HG03442 (cell line): ENCODE data around the gene CA7.

Experiments
- ATAC-seq: cut with Tn5 transposase; IDR thresholded peaks from one replicate; pipeline ENCODE4 v1.9.1; 2021; ENCODE audit warnings: mild to moderate bottlenecking, moderate library complexity; ENCODE audit not compliant: unreplicated experiment

Gene CA7

DNA sequence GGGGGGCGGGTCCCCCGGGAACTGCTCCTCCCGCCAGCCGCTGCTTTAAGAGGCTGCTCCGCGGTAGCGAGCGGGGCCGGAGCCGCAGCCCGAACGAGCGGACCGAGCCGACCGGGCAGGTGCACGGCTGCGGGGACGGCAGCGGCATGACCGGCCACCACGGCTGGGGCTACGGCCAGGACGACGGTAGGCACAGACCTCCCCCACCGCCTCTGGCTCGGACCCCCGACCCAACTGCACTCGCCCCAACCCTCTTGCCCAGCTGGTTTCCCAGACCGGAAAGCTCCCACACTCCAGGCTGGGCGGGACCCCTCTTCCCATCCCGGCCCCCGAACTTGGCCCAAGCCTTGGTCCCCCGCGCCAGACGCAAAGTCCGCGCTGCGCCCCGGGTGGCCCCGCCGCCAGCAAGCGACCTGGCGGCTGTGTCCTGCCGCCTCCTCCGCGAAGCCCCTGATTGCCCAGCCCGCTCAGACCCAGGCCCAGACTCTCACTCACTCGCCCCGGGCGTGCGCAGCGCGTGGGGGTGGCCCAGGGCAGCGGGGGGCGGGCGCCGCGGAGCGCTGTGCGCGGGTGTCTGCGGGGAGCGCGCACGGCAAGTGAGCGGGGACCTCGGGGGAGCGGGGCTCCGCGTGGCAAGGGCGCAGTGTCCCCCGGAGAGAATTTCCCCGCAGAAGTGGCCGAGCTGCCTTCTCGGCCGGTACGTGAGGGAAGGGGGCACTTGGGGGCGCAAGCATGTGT lies at the start of gene CA7:
Gene CA7 (plus strand): TSS at position 73 of the 738 bp plus-strand sequence. CDS start 74 bp downstream, at position 147.
- ATAC-seq = no peak

DNA sequence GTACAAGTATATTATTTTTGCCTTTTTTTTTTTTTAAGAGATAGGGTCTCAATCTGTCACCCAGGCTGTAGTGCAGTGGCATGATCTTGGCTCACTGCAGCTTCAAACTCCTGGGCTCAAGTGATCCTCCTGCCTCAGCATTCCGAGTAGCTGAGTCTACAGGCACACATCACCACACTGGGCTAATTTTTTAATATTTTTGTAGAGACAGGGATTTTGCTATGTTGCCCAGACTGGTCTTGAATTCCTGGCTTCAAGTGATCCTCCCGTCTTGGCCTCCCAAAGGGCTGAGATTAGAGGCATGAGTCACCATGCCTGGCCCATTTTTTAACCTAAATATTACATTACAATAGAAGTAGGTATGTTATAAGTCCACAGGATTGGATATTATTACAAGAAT lies 46.1 kb upstream of the CA7 start:
- ATAC-seq = no peak

DNA sequence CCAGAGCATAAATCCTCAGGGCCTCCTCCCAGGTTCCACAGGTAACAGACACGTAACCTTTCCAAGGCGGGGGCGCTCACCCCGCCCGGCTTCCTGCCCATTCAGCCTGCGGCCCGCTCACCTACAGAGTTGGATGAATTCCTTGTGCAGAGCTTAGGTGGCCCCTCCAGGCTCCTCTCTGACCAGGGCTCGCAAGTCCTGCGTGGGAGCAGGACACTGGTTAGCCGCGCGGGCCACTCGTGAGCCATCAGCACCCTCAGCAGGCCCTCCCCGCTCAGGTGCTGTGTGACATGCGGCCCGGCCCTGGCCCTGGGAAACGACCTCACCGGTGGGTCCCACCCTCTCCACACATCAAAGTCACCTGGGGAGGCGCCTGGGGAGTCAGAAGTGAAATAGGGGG lies 43.4 kb upstream of the CA7 start:
- no peak for ATAC-seq

DNA sequence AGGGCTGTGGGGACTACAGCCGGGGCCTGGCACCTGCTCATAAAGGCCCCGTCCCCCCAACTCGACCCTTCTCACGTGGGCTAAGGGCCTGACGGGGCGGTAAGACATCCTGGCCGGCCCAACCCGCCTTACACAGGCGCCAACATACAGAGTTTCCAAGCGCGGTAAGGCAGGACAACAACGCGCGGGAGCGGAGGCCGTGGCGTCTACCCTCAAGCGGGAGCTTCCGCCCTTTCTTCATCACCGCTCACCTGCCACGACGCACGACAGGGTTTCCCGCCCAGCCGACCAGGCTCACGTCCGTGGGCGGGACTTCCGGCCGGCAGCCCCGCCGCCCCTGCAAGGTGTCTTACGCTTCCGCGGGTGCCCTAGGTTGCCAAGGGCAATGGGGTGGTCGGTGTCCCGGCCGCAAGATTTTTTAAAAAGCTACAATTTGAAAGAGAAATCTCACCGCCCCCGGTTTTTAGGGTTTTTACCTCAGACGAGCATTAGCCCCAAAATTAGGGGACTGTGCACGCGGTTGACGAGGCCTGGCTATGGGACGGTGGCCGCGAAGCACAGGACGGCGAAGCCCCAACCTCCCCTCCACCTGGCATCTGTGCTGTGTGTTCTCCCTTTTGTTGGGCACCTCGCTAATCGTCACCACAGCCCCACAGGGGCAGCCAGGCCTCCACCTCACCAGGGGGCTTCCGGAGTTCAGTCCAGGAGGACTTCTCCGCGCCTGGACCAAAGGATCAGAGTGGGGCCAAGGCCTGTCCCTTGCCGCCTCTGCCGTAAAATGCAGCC lies 42.7 kb upstream of the CA7 start, which contains the start of gene TERB1:
Gene TERB1 (minus strand): TSS at position 265 of the 786 bp plus-strand sequence. CDS start 4,786 bp downstream, outside the sequence.
- no peak for ATAC-seq

DNA sequence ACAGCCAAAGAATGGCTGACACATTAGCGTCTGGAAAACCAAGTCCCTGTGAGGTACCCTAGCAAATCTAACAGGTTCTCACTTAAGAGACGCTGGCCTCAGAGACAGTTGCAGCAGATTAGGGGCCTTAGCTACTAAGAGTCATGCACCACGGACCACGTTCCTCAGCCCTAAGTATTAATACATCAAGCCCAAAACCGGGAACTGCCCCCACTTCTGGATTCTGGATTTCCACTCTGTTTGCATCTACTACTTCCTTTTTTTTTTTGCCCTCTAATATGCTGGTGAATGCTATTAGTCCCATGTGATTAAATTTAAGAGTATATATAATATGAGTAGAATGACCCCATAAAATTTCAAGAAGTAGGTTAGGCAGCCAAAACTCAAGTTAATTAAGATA lies 42.1 kb upstream of the CA7 start:
- no peak for ATAC-seq

DNA sequence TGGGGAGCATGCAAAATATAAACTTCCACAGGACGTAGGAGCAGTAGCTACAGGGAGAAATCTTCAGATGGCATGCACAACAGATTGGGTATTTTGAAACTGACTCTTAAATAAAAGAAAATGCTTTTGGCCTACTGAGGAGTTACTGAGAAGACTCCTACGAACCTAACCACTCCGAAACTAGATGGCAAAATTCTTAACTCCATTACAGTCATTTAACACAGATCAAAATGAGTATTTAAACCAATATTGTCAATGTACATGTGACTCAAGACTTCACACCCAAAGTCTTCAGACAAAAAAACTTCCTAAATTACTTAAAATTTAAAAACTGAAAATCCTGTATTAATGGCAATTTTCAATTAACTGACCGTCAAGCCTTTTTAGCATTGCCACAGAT lies 34.4 kb upstream of the CA7 start:
- no peak for ATAC-seq

DNA sequence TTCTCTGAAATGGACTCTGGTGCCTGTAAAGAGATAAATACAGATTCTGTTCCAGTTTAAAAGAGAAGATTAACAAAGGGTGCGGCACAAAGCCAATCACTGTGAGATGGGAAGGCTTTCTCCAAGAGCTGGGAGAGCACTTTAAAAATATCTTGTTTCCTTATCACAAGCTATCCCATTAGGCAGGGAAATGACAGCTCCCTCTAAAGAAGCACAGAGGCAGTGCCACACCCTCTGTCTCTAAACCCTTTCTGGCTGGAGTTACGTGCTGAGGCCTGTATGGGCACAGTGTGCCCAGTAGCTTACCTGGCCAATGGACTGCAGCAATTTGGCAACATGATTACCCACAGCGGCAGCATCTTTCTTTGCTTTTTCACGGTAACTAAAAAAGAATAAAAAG lies 33.8 kb upstream of the CA7 start:
- no peak for ATAC-seq

DNA sequence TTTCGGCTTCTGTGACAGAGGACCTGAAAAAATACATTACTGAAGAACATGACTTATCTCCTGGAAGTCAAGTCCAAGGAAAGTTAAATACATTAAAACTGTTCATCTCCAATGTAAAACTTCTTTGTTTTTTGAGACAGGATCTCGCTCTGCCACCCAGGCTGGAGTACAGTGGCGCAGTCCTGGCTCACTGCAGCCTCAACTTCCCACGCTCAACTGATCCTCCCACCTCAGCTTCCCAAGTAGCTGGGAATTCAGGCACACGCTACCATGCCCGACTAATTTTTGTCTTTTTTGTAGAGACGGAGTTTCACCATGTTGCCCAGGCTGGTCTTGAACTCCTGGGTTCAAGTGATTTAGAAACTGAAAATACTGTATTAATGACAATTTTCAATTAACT lies 33.2 kb upstream of the CA7 start:
- ATAC-seq = no peak

DNA sequence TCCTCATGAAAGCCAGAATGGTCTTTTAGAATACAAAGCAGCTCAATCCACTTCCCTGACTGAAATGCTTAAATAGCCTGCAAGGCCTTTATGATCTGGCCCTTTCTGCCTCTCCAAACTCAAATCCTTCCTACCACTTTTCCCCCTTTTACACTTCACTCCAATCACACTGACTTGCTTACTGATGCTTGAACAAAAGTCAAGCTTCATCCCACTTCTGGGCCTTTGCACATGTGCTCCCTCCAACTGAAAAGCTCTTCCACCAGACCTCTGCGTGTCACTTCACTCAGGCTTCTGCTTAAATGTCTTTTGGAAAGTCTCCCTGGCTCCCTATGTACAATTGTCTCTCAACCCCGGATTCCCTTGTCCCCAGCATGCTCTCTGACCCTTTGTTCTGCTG lies 29.5 kb upstream of the CA7 start:
- ATAC-seq = no peak

DNA sequence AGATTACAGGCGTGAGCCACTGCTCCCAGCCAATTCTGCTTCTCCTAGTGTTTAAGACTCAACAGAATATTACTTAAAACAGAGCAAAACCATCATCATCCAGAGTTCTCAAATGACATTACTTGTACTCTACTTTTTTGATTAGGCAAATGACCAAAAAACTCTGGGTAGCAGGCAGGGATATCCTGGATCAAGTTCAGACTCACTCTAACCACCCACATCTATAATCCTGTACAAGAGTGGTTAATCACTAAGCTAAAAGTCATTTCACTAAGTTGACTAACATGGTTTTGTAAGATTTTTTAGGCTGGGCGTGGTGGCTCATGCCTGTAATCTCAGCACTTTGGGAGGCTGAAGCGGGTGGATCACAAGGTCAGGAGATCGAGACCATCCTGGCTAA lies 20.2 kb upstream of the CA7 start:
- no peak for ATAC-seq

DNA sequence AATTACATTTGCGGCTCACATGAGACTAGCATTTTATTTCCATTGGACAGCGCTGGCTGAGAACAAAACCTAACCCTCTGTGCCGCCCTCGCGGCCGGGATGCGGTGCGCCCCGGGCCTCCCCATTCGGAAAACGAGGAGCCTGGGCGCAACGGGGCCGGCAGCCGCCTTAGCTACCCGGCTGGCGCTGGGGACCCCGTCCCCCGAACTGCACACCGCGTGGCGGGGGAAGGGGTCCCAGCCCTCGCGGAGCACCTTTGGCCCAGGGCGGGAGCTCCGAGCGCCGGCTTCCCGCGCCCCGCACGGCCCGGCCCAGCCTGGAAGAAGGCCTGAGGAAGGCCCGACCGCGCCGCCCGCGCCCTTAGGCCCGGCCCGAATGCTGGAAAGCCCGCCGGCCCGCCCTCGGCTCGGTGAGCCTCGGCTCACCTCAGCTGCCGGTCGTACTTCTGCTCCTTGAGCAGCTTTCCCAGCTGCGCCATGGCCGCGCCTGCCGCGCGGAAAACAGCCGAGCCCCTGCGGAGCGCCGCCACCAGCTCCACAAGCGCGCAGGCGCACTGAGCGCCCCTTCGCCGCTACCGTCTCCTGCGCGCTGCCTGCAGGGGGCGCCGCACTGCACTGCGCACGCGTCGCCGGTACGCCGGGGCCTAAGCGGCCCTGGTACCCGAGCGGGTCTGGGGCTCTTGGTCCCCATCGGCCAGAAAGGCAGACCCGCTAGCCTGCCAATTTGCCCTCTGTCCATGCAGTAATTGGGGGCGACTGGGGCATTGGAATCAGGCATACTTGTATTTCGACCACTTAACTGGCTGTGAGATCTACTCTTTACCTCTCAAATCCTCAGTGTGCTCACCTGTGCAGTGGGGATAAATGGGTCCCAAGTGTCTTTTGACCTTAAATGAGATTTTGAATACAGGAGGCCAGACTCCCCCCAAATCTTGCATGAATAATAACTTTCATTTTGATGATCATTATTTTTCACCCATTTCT lies 13.5 kb upstream of the CA7 start, which contains the start of gene NAE1:
Gene NAE1 (minus strand): TSS at position 555 of the 983 bp plus-strand sequence. CDS start 77 bp downstream, at position 478.
- ATAC-seq = peak; percentile 89

DNA sequence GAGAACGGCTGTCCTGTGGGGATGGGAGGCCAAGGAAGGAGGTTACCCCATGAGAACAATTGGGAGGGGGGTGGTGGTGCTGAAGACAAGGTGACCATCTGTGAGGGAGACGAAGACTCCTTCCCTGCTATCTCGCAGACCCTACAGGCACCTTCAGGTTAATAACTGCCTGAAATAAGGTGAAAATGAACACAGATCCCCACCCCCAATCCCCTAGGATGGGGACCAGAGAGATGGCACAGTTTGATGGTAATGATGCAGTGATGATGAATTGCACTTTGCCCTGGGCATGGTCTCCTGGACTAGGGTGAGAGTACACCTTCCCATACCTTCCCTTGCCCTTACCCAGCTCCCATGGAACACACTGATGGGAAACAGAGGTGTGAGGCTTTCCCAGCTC lies 12.0 kb upstream of the CA7 start:
- ATAC-seq = no peak

DNA sequence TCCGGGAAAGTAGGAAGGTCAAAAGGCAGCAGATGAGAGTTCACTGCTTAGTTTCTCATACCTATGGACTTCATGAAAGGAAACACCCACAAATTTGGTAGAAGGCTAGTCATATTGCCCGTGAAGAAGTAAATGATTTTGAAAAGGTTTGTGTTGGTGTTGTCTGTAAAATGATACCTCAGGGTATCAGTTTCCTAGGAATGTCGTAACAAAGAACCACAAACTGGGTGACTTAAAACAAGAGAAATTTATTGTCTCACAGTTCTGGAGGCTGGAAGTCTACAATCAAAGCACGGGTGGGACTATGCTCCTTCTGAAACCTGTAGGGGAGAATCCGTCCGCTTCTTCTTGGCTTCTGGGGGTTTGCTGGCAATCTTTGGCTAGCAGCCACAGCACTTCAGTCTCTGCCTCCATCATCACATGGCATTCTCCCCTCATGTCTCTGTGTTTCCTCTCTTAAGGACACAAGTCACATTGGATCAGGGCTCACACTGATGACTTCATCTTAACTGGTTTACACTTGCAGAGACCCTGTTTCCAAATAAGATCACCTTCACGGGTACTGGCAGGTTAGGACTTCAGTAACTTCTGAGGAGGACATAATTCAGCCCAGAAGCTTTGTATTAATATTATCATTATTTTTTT lies 11.4 kb upstream of the CA7 start:
- ATAC-seq = no peak

DNA sequence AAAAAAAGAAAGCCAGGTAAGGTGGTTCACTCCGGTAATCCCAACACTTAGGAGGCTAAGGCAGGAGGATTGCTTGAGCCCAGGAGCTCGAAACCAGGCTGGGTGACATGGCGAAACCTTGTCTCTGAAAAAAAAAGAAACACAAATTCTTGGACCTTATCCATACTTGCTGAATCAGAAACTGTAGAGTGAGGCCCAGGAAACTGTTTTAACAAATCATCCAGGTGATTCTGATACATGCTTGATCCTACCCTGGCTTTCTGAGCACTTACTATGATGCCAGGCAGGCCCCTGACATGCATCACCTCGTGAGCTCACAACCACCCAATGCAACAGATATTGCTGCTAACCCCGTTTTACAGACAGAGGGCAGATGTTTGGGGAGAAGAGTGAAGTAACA lies 9.5 kb upstream of the CA7 start:
- no peak for ATAC-seq

DNA sequence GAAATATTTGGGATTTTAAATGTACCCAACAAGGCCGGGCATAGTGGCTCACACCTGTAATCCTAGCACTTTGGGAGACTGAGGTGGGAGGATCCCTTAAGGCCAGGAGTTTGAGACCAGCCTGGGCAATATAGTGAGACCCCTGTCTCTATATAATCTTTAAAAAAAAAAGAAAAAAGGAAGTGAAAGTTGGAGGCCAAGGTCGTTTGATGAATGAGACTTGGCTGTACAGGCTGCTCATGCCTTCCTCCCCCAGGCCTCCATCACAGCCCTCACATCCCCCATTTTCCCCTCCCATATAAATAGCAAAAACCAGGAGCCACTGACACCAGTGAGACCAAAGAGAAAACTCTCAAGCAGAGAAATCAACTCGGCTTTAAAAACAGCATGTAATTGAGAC lies 3.3 kb upstream of the CA7 start:
- ATAC-seq = no peak

DNA sequence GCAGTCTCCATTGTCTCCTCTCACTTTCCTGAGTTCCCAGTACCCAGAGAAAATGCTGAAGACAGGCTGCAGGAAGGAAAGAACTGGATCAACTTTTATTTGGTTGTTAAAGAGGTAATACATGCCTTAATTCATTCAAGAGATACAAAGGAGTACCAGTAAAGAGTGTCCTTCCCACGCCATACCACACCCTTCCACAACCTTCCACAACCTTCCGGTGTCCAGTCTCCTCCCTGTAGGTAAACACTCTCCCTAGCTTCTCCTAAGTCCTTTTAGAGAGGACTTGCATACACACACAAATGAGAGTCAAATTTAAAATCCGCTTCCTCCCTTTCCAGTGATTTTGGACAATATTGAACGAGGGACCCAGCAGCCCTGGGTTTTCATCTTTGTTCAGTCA lies 2.8 kb upstream of the CA7 start:
- no peak for ATAC-seq

DNA sequence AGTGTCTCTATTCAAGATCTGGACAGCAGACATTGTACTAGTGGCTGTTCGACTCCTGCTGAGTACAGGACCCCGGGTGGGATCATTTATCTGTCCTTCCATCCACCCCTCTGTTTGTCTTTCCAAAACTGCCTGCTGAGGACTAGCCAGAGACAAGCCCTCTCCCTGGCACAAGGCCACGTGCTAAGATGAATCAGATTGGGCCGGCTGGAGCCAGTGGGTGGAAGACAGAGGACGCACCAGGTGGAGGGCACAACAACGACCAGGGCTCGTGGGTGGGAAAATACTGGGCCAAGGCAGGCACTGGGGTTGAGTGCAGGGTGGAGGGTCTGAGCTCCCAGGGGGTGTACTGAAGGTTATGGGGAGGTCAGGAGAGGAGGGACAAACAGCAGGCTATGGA lies 1.4 kb upstream of the CA7 start:
- ATAC-seq = no peak

DNA sequence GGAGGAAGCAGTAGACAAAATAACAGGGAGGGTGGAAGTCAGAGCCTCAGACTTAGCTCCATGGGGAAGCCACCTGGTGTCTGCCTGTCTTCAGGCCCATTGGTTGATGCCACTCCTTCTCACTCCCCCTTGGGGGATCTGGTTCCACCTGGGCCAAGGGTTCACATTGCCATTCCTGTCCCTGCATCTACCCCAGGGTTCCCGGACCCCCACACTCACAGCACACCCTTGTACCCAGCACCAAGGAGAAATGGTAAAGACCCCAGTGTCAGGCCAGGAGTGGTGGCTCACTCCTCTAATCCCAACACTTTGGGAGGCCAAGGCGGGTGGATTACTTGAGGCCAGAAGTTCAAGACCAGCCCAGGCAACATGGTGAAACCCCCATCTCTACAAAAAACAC lies 1.0 kb upstream of the CA7 start:
- no peak for ATAC-seq

DNA sequence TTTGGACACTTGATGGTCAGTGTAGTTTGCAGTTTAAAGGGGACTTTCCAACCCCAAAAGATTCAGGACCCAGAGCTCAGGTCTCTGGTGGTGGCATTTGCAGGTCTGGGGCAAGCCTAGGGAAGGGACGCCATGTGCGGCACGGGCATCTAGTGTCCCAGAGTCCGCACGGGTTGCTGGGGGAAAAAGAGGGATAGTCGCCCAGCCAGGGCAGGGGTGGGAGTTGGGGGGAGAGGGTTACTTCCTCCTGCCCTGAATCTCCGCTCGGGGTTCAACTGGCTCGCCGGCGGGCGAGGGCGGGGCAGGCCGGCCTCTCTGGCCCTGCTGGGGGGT lies 239 bp upstream of the CA7 start:
- no peak for ATAC-seq

DNA sequence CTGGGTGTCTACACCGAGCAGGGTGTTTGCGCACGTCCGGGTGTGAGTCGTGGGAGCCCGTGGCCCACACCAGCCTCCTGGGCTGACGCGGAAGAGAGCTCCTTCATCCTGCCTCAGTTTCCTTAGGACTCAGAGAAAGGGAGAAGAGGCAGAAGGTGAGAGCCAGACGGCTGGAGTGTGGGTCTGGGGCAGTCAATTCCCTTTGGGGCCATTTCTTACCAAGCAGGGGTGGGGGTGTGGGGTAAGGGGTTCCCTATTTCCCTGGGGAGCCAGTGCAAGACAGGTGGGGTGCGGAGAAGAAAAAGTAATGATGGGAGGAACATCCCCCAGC lies 831 bp downstream of the CA7 start:
- ATAC-seq = no peak

DNA sequence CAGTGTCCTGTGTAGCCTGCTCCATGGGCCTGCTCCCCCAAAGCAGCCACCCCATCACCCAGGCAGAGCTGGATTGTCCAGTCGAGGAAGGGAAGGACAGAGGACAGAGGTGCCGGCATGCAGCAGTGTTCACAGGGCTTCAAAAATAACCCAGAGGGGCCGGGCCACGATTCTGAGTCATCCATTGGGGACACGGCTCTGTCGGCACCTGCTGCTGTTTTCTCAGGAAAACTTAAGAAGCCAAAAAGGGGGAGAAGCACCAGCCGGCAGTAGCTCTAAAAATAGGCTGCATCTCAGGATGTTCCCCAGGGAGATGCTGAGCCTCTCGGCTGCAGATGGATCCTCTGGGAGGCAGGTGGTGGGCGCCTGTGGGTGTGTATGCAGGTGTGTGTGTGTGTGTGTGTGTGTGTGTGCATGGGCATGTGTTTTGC lies 1.6 kb downstream of the CA7 start:
- no peak for ATAC-seq
